T-helper 1 cell treated with Interleukin-12 subunit alpha and Interleukin-12 subunit beta and Interleukin-4 antibody, amounts not matched to agents 30 ng/mL and 1 ng/mL, for 36 hours (primary cell): Measurements from ENCODE around the gene METTL1. TPM values are rescaled to one million over a fixed set of nuclear protein-coding genes. Genes with fewer than 3 reads are reported as not detected.

Experiments used
- intact Hi-C: fragments of 100-400 bp; cut with micrococcal nuclease; formaldehyde crosslinking; loops from one replicate; pipeline ENCODE4 v1.15.1; 2024
- total RNA-seq: library from RNA; stranded (reverse); gene quantifications from 2 replicates; pipeline ENCODE4 v1.2.3, GENCODE V29; 2022

Gene METTL1
- total RNA-seq, 1 donor from 2014 or later = 32.5 TPM

DNA sequence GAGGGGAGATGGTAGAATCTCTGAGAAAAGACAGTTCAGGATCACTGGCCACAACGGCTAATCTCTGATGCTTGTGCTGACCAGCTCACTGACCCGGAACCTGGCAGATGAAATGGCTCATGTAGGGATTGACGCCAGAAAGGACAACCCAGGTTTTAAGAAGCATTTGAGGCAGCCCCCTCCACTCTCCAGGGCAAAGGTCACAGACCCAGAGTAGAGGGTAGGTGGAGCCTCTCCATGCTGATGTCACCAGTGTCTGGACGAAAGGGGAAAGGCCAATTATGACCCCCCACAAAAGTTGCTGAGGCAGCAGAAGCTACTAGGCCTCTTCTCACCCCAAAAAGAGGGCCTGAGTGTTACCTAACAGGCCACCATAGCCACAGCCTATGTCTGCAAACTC is 1.2 kb downstream of the METTL1 start:
- intact Hi-C loops = loop anchor here (5.0 kb wide), 1 partner anchor 1827 kb away; the partner anchor contains the start of gene SLC16A7

GRCh38 chr12:57769594-57769993 is 2.3 kb downstream of the METTL1 start:
- intact Hi-C loops = no loop called here

- intact Hi-C loops = no loop called here
Measured at GRCh38 chr12:57767876-57768275, 4.0 kb downstream of the METTL1 start.

DNA sequence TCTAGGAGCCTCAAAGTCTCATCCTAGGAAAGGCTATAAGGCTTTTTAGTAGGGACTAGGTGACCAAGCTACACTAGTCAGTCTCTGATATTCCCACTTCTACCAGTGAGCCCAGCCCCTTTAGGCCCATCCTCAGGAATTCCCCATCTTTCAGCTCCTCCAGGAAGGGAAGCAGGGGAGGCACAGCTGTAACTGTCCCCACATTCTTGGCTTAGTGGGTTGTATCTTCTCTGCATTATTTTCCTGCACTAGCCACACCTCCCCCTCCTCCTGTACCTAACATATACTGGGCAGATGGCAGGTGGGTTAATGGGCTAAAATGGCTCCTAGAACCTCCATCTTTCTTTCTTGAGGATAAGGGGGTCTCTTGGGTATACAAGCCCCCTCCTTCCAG is 4.6 kb downstream of the METTL1 start:
- intact Hi-C loops = no loop called here

DNA sequence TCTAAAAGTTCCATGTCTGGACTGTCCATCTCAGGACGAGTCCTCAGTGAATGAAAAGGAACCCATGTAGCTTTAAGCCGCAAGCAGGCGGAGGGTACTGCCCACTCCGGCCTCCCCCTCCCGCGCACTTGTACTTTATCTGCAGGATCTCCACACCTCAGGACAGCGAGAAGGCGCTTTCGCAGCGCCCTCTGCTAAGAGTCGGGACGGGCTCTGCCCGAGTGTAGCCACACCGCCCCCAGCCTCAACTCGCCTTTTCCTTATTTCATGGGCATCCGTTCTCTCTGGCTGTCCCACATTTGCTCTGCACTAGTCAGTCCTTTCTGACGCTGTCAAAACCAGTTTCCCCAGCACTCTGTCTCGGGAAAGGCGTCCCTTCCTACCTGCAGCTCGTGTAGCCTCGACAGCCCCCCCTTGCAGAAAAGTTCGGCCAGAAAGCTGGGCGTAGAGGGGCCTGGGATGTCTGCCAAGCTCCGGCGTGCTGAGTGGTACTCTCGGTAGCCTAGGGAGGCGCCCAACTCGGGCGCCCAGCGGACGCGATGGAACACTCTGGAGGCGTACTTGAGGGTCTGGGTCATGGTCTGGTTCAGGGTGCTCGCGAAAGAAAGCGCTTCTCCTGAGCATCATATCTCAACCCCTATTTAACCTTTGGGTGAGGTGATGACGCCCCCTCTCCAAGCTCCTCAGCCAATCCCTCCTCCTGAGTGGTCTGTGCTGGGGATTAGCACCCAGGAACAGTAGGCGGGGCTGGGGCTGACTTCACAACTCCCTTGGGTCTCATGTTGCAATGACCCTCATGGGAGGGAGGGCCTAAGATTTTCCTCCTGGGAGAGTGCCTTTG is 5.2 kb downstream of the METTL1 start, which contains the start of gene CYP27B1:
Gene CYP27B1, minus strand, starts transcription at position 615 of the 841 bp plus-strand sequence. Its CDS starts 37 bp downstream, at position 578.
- intact Hi-C loops = no loop called here

DNA sequence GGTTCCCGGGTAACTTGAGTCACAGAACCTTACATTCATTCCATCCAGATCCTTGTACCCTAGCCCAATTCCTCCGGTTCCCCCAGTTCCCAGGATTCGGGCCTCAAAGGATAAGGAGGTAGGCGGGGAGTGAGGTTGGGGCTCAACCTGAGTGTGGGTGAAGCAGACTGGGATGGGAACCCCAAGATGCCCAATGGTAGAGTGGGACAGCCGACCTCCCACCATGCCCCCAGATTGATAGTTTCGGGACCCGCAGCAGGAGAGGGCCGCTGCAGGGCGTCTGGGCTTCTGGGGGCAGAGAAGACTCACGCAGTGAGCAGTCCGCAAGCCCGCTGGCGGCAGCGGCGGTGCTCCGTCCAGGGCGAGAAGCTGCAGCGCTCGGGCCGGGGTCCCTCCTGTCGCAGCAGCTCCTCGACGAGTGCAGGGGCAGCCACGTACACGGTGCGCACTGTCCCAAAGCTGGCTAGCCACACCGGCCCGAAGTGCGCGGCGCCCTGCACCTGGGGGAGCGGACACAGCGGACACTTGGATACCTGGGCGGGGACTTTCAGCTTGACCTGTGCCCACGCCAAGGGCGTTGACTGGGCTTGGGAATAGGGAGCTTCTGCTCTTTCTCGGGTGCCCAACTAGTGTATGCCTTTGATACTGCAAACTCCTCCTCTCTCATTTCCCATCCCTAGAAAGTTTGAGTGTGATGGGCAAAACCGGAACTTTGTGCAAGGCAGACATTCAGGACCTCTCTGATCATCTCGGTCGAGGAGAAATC is 6.0 kb downstream of the METTL1 start:
- intact Hi-C loops = loop anchor here (2.0 kb wide), 1 partner anchor 17 kb away; the partner anchor contains the start of gene TSFM

DNA sequence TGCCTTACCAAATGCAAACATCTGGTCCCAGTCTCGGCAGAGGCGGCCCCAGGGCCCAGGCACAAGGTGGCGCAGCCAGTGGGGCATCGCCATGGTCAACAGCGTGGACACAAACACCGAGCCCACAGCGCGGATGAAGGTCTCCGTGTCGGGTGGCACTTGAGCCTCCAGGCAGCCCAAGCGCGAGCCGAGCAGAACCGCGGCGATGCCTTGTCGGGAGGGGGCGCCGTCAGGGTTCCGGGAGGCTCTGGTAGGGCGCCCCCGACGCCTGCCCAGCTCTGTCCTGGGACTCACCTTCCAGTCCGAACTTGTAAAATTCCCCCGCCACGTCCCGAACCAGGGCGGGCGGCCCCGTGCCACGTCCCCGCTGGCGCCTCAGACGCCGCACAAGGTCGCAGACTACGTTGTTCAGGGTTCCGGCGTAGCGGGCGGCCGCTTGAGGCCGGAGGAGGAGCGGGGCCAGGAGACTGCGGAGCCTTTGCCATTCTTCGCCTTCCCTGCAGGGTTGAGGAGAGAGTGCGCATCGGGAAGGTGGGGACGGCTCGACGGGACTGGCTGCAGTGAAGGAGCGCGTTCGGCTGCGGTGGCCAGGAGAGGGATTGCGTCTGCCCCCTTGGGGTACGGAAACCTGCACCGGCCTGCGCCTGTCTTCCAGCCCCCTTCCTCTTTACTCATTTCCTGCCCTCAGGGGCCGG is 6.8 kb downstream of the METTL1 start:
- intact Hi-C loops = loop anchor here (2.0 kb wide), 1 partner anchor 18 kb away; the partner anchor contains the start of gene TSFM

DNA sequence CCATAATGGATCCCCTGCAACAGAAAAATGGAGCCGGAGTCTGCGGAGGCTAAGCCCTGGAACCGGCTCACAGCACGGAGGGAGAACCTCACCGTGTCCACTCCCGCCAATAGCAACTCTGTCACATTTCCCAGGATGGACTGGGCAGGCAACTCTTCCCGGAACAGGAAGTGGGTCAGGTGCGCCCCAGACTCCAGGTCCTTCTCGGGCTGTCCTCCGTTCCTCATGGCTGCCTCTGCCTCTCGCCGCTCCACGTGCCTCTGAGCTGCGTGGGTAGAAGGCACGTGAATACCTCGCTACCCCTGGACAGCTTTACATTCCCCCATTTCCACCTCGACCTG is 7.3 kb downstream of the METTL1 start:
- intact Hi-C loops = loop anchor here (1.0 to 2.0 kb wide), 2 partner anchors 8 to 18 kb away; partner anchors contain the start of gene TSFM

GRCh38 chr12:57763881-57764661 is 7.8 kb downstream of the METTL1 start:
- intact Hi-C loops = loop anchor here (1.0 to 2.0 kb wide), 2 partner anchors 8 to 19 kb away; partner anchors contain the start of gene TSFM

- intact Hi-C loops = no loop called here
Measured at GRCh38 chr12:57762463-57762862, 9.4 kb downstream of the METTL1 start.

DNA sequence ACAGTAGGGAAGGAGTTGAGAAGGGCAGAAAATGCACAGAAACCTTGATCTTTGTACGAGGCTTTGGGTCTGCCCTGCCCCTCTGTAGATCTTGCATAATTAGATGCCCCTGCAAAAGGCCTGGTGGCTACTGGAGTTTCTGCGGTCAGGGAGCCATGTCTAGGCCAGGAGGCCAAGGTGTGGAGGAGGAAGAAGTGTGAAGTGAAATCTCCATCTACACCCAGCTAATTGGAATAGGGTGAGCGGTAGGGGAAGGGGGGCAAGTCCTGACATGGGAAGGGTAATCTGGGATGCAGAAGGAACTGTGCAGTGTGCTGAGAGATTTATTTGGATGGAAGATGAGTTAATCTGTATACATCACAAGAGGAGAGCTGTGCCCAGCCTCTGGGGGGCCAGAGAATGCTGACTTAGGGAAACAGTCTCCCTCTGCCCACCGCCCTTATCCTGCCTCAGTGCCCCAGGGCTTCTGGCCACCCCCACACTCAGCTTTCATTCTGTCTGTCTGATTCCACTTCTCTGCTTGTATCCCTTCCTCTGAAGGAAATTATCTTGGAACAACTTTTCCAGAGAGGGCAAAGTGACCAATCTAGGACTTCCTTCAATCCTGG is 10.4 kb downstream of the METTL1 start:
- intact Hi-C loops = no loop called here

DNA sequence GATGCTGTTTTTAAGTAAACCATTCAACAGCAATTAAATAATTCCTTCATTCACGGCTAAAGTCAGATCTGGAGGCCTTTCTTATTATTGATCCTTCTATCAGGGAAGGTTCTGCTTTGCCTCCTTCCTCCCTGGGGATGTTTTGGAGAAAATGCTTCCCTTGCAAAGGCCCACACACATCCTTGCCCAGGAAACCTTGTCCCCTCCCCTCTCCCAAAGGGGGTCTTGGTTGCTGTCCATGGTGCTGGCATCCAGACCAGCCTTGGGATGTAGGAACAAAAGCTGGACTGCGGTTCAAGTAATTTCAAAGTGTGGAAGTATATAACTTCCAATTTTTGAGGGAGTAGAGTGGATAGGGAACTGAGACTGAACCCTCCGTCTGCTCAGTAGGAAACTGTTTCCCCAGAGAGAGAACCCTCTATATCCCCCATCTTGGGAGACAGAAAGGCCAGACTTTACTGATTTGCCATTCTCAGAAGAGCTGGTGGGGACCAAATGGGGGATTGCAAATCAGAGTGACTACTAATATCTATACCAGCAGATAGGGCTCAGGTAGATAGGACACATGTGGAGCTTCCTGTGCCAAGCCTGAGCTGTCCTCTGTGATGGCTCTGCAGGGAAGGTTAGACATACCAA is 11.4 kb downstream of the METTL1 start:
- intact Hi-C loops = no loop called here

DNA sequence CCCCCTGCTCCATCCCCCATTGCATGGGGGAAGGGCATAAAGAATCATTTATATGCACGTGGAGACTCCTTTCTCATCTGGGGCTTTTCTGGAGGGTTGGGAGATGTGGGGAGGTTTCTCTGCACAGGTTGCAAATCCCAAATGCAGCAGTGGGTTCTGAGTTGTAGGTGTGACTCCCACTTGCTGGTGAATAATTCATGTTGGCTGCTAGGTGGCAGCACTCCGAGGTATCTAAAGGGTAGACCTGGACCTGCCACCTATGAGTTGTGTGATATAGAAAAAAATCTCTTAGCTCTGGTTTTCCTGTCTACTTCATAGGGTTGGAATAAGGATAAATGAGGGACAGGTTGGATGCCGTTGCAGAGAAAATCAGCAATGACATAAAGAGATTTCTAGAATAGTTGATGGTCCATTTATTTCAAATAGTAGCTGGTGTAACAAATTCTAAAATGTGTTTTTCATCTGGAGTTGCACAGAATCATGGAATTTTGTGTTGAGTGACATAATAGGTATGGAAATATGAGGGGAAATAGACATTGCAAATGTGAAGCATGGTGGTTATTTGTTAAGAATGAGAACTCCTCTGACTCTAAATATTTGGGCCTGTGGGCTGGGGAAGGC is 12.4 kb downstream of the METTL1 start:
- intact Hi-C loops = loop anchor here (1.0 to 10.0 kb wide), 2 partner anchors 13 to 1035 kb away; partner anchors contain the start of genes EEF1AKMT3, METTL1 and NACA

GRCh38 chr12:57758552-57759359 is 13.1 kb downstream of the METTL1 start:
- intact Hi-C loops = loop anchor here (1.0 to 10.0 kb wide), 2 partner anchors 14 to 1034 kb away; partner anchors contain the start of genes EEF1AKMT3, METTL1 and NACA

DNA sequence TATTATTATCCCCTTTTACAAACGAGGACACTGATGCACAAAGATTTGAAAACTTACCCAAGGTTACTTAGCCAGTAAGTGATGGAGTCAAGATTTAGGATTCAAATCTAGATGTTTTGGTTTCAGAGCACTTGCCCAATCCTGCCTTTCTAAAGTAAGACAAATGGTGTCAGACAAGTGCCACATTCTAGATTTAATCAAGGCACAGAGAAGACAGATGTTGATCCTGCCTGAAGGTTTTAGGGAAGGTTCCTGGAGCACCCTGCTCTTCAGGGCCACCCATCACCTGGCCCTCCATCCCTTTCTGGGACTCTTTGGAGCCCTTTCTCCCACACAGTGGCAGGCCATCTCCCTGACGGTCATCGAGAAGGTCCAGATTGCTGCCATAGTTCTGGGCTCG is 14.1 kb downstream of the METTL1 start:
- intact Hi-C loops = loop anchor here (2.0 to 10.0 kb wide), 2 partner anchors 81 to 1033 kb away; partner anchors contain the start of gene NACA

DNA sequence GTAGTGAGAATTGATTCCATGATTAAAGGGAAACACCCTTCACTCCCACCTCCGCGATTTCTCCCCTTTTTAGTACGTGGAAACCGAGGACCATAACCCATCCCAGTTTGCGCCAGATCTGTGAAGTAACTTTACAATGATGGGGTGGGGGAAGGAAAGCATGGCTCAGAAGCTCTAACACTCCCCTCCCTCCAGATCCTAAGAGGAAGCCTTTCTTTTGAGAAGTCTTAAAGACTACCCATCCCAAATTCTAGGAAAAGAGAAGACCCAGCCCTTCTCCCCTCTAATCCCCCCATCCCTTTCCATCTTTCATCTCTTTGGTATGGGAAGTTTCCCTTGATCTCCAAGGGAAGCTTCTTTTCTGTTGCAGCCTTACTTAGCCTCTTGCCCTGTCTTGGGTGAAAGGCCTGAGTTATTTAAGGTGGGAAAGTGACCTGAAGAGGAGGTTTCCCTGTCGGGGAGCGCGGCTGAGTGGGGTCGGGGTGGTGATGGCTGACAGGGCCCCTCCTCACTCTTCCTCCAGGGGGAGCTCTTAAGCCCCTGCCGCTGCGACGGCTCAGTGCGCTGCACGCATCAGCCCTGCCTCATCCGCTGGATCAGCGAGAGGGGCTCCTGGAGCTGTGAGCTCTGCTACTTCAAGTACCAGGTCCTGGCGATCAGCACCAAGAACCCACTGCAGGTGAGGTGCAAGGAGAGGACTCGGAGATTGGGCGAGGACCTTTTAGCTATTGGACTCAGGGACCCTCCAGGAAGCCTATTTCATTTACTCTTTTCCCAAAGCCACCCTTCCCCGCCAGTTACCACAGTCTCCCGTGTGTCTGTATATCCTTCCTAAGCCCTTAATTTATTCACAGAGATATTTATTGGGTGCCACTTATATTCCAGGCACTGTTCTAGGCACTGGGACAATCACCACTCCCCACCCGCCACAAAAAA is 15.2 kb downstream of the METTL1 start:
- intact Hi-C loops = loop anchor here (1.0 to 10.0 kb wide), 5 partner anchors 8 to 1032 kb away; partner anchors contain the start of genes NACA and TSFM
